Measurements from ENCODE around the gene SIGLEC12. TPM values are rescaled to one million over a fixed set of nuclear protein-coding genes. Genes with fewer than 3 reads are reported as not detected.

Gene SIGLEC12
- total RNA-seq, 1 donor from 2014 or later: 0.11 TPM

DNA sequence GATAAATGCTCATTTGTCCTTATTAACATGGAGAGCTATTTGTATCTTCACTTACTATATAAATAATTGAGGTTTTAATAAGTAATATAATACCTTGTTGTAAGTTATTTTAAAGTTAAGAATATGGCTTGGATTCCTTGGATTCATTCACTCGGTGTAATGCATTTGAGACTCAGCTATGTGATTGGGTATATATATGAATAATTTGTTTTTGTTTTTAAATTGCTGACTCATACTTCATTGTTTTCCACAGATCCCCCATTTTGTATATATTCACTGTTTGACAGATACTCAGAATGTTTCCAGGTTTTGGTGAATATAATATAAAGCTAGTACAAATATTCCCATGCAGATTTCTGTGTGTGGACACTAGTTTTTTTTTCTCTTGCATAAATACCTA is 30.1 kb downstream of the SIGLEC12 start:
- Histone ChIP-seq H3K27me3 (ENCODE audit: low read depth) (peaks cover 71% of the 10 kb centered on the region), H3K27ac (replicated peaks) (no peak overlapping the region), H3K36me3 (no peaks in the 10 kb centered on the region), H3K4me1 (no peaks in the 10 kb centered on the region), H3K4me3 (no peak overlapping the region), H3K9me3 (replicated peaks) (no peaks in the 10 kb centered on the region)
- intact Hi-C loops (cut with micrococcal nuclease): loop anchor here (5.0 to 10.0 kb wide), 2 partner anchors 186 to 303 kb away; no protein-coding TSS in a partner anchor
- DNase-seq: no peak
- TF ChIP-seq, protein P1, sequence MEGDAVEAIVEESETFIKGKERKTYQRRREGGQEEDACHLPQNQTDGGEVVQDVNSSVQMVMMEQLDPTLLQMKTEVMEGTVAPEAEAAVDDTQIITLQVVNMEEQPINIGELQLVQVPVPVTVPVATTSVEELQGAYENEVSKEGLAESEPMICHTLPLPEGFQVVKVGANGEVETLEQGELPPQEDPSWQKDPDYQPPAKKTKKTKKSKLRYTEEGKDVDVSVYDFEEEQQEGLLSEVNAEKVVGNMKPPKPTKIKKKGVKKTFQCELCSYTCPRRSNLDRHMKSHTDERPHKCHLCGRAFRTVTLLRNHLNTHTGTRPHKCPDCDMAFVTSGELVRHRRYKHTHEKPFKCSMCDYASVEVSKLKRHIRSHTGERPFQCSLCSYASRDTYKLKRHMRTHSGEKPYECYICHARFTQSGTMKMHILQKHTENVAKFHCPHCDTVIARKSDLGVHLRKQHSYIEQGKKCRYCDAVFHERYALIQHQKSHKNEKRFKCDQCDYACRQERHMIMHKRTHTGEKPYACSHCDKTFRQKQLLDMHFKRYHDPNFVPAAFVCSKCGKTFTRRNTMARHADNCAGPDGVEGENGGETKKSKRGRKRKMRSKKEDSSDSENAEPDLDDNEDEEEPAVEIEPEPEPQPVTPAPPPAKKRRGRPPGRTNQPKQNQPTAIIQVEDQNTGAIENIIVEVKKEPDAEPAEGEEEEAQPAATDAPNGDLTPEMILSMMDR (IDR thresholded peaks at IDR 0.05; ENCODE audit: borderline replicate concordance): no peak

DNA sequence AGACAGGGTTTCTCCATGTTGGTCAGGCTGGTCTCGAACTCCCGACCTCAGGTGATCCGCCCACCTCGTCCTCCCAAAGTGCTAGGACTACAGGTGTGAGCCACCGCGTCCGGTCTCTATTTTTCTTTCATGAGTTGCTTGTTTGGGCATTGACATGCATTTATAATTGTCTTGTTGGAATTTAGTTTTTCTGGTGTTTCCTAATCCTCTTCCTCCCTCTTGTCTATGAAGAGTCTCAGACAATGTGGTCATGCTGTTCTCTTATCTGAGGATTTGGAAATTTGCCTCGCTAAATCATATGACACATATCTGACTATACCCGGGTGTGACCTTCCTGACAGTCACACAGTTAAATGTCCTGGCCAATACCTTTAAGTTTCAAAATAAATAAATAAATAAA is 30.6 kb downstream of the SIGLEC12 start:
- H3K27me3 ChIP-seq (ENCODE audit: low read depth): peaks cover 69% of the 10 kb centered on the region
- TF ChIP-seq, protein P1 (IDR thresholded peaks at IDR 0.05; ENCODE audit: borderline replicate concordance): no peak
- H3K36me3 ChIP-seq: no peaks in the 10 kb centered on the region
- intact Hi-C loops (cut with micrococcal nuclease): loop anchor here (5.0 to 10.0 kb wide), 2 partner anchors 186 to 304 kb away; no protein-coding TSS in a partner anchor
- H3K4me3 ChIP-seq: no peak overlapping the region
- no peak for DNase-seq
- H3K9me3 ChIP-seq (replicated peaks): no peaks in the 10 kb centered on the region
- H3K27ac ChIP-seq (replicated peaks): no peak overlapping the region
- no peaks in the 10 kb centered on the region for H3K4me1 ChIP-seq

DNA sequence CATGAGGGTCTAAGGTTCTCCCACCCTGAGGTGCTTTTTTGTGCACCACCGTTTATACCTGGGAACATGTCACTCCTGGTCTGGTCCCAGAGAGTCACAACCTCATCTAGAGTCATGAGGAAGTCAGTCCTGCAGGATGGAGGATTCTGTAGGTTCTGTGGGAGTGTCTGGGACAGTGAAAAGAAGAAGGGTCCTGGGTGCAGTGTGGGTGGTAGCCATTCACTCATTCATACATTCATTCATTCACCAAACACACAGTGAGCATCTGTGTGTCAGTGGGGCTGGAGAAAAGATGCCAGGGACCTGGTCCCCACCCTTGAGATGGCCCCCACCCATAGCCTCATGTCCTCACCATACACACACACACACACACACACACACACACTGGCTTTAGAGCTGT is 32.0 kb downstream of the SIGLEC12 start:
- intact Hi-C loops (cut with micrococcal nuclease): loop anchor here (5.0 to 10.0 kb wide), 2 partner anchors 188 to 305 kb away; no protein-coding TSS in a partner anchor

DNA sequence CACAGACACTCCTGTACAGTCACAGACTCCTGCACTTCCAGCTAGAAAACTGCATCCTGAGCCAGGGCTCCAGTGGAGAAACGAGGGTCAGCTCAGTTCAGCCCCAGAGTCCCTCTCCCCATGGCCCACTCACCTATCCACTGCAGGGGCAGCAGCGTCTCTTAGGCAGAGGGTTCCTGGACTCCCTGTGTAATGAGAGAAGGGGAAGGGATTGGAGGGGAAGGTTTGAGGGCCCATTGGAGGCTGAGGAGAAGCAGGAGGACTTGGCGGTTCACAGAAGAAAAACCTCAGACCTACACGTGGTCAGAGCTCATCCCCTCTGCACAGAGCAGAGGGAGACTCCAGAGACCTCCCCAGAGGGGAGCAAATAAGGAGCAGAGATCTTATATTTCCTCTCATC is 32.4 kb downstream of the SIGLEC12 start:
- DNase-seq: no peak
- no peaks in the 10 kb centered on the region for H3K4me1 ChIP-seq
- TF ChIP-seq, protein P1 (IDR thresholded peaks at IDR 0.05; ENCODE audit: borderline replicate concordance): no peak
- no peaks in the 10 kb centered on the region for H3K9me3 ChIP-seq (replicated peaks)
- no peak overlapping the region for H3K4me3 ChIP-seq
- H3K36me3 ChIP-seq: no peaks in the 10 kb centered on the region
- H3K27me3 ChIP-seq (ENCODE audit: low read depth): peaks cover 69% of the 10 kb centered on the region
- H3K27ac ChIP-seq (replicated peaks): no peak overlapping the region
- intact Hi-C loops (cut with micrococcal nuclease): no loop called here

More for the DNA sequence above, 32.0 kb downstream of the SIGLEC12 start:
- H3K36me3 ChIP-seq: no peaks in the 10 kb centered on the region
- no peaks in the 10 kb centered on the region for H3K4me1 ChIP-seq
- no peak overlapping the region for H3K27ac ChIP-seq (replicated peaks)
- TF ChIP-seq, protein P1 (IDR thresholded peaks at IDR 0.05; ENCODE audit: borderline replicate concordance): no peak
- peaks cover 69% of the 10 kb centered on the region for H3K27me3 ChIP-seq (ENCODE audit: low read depth)
- no peak overlapping the region for H3K4me3 ChIP-seq
- DNase-seq: no peak
- no peaks in the 10 kb centered on the region for H3K9me3 ChIP-seq (replicated peaks)

DNA sequence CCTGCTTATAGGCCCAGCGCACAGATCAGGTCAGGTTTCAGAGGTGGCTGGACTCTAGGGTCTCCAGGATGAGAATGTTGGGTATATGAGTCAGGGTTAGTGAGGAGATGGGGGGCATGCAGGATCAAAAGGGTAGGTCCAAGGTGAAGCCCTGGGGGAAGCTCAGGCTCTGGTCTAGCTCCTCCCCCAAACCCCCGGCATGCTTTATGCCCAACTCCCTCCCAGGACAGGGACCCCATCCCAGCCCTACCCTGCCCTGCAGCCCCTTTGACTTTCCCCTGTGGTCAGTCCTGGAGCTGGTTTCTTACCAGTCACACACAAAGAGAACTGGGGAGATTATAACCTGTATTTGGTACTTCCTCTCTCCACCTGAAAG is 33.1 kb downstream of the SIGLEC12 start:
- H3K4me1 ChIP-seq: no peaks in the 10 kb centered on the region
- DNase-seq: no peak
- no peaks in the 10 kb centered on the region for H3K9me3 ChIP-seq (replicated peaks)
- no peak overlapping the region for H3K4me3 ChIP-seq
- H3K27me3 ChIP-seq (ENCODE audit: low read depth): peaks cover 64% of the 10 kb centered on the region
- intact Hi-C loops (cut with micrococcal nuclease): no loop called here
- H3K27ac ChIP-seq (replicated peaks): no peak overlapping the region
- TF ChIP-seq, protein P1 (IDR thresholded peaks at IDR 0.05; ENCODE audit: borderline replicate concordance): no peak
- no peaks in the 10 kb centered on the region for H3K36me3 ChIP-seq

Measured in left ventricle myocardium inferior (tissue), 1 donor.